Heart left ventricle (tissue), 16 donors: Measurements from ENCODE around the gene MICU1. TPM values are rescaled to one million over a fixed set of nuclear protein-coding genes. Genes with fewer than 3 reads are reported as not detected.

Experiments used
- ATAC-seq, 4 donors: fragments of 200-7000 bp; cut with Tn5 transposase; one replicate each; pipeline ENCODE4 v1.9.1; 2020 to 2022; ENCODE audit warnings: moderate library complexity in 4 of 4, mild to moderate bottlenecking in 3 of 4, moderate number of reproducible peaks in 1 of 4
- DNase-seq, 5 donors: peaks; one replicate each; pipeline ENCODE4 v3.0.0-alpha.2; 2020
- H3K27ac ChIP-seq, 12 donors: fragments of 200-600 bp; sonication (generic) in 4 of 12; one replicate each; pipeline versions ENCODE4 v1.5.0 to v1.8.0; 2016 to 2022; ENCODE audit warnings: mild to moderate bottlenecking in 2 of 12
- H3K27me3 ChIP-seq, 9 donors: fragments of 200-600 bp; sonication (generic) in 2 of 9; one replicate each; pipeline versions ENCODE4 v1.5.1 to v1.8.0; 2016 to 2022; ENCODE audit warnings: mild to moderate bottlenecking in 3 of 9
- H3K36me3 ChIP-seq, 9 donors: fragments of 200-600 bp; sonication (generic) in 2 of 9; one replicate each; pipeline versions ENCODE4 v1.5.0 to v1.8.0; 2018 to 2022; ENCODE audit warnings: mild to moderate bottlenecking in 2 of 9
- H3K4me1 ChIP-seq, 12 donors: fragments of 200-600 bp; sonication (generic) in 4 of 12; one replicate each; pipeline versions ENCODE4 v1.5.0 to v1.8.0; 2016 to 2022; ENCODE audit warnings: mild to moderate bottlenecking in 3 of 12
- H3K4me3 ChIP-seq, 12 donors: fragments of 200-600 bp; sonication (generic) in 4 of 12; one replicate each; pipeline versions ENCODE4 v1.5.0 to v1.8.0; 2017 to 2022; ENCODE audit warnings: mild to moderate bottlenecking in 9 of 12, moderate library complexity in 4 of 12
- H3K9me3 ChIP-seq, 12 donors: fragments of 200-600 bp; sonication (generic) in 4 of 12; one replicate each; pipeline versions ENCODE4 v1.5.0 to v1.8.0; 2016 to 2022; ENCODE audit warnings: mild to moderate bottlenecking in 1 of 12
- POLR2A ChIP-seq, 2 donors: fragments of 450-650 bp; IDR thresholded peaks; one replicate each; pipeline ENCODE4 v1.6.1; 2017; ENCODE audit warnings: antibody characterized with exemption in 2 of 2, mild to moderate bottlenecking in 2 of 2, moderate library complexity in 2 of 2
- whole genome bisulfite sequencing, 4 donors: extraction: QIAGEN DNeasy Blood & Tissue Kit in 2 of 4; methylation state at CpG; one replicate each; pipeline versions ENCODE4 v1.1.5 to v1.1.7; 2013 to 2018; 5-methylcytosine and 5-hydroxymethylcytosine counted together
- intact Hi-C, 10 donors: fragments of 100-400 bp; cut with DNase I; formaldehyde crosslinking; loops; one replicate each; pipeline versions ENCODE4 v1.11.1 to v1.14.2; 2022
- polyA plus RNA-seq, 2 donors: library from polyadenylated mRNA; stranded (reverse); fragments of 200-250 nt; gene quantifications; one replicate each; pipeline ENCODE4 v1.2.3, GENCODE V29; 2013
- total RNA-seq, 9 donors: library from RNA; depleted of rRNA in 2 of 9; stranded (reverse); fragments of >200 nt in 2 of 9; fragmentation: NEBNext Ultra II Directional in 3 of 9; extraction: Animal tissue kit (Norgen Biotek cat#: 25700) in 3 of 9; gene quantifications; one replicate each; pipeline versions ENCODE4 v1.1.0 to v1.2.4, GENCODE V29; 2016 to 2023
- TF ChIP-seq, protein P1 (sequence below), 12 donors: fragments of 200-600 bp; sonication (generic) in 4 of 12; IDR thresholded peaks; one replicate each; pipeline versions ENCODE4 v1.5.0 to v1.8.0; 2018 to 2022; ENCODE audit warnings: antibody characterized with exemption in 12 of 12, mild to moderate bottlenecking in 5 of 12
- donor health status: ischemic (EF 13 %, LVEDD 7.1; RV severe dilation, severe dysfunction).
- donor health status: healthy with polysubstance abuse.
- donor health status: DM: no; HTN: yes; CAD: no.
- donor health status: DM: no; HTN: no; CAD: no.
- donor health status: ischemic (EF 25% LVEDD 6.9; RV normal size, moderate dysfunction).
- donor health status: ischemic (EF 25% LVEDD 5.7; RV mildly dilated, moderate dysfunction).
- donor health status: healthy.
- donor health status: DM: yes; HTN: yes; CAD: no.
- donor health status: ischemic (EF 35%, LVEDD 5.7; RV mildly dilated, moderate dysfunction).
- donor health status: nonischemic (EF 11% LVEDD 7.7; RV severe dilation, severe dysfunction).
- donor health status: DM: yes; HTN: yes; CAD: no.
- donor health status: PGD.
- donor health status: ischemic (EF 29% LVEDD 5.4; RV normal size, mild dysfunction).
- donor health status: nonischemic (EF 23%, LVEDD 6.1; RV moderate dilation, normal function).

Gene MICU1
- total and polyA plus RNA-seq, 11 donors = 33.3 to 54.2 (median 43.1) TPM

DNA sequence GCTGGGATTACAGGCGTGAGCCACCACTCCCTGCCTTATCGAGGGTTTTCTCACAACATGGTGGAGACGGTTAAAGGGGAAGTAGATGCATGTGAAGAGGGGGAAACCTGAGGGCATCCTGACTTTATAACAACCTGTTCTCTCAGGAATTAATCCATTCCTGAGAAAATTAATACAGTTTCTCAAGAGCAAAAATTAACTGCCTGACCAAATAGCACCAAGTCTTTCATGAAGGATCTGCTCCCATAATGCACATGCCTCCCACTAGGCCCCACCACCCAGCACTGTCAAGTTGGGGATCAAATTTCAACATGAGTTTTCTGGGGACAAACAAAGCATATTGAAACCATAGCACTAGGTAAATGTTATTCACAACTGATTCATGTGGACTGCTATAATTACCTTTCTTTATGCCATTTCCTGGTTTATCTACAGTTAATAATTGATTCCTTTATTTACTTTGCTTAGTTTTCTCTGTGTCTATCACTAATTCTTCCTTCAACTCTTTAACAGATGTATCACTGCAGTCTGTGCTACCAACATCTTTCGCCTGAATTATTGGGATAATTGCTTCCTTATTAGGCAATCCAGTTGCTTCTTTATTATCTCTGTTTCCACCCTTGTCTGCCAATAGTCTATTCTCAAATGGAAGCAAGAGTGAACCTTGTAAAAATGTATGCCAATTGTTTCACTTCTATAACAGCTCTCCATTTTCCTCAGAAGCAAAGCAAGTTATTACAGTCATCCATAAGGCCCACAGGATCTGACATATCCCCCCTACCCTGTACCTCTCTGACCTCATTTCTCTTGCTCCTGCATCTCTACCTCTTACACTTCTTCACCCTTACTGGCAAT is 12.9 kb upstream of the MICU1 start:
- WGBS, 4 donors = 70 to 85% (median 77%) methylated on average over 4 of the region's 4 CpGs
- intact Hi-C loops = no loop called here
- Histone ChIP-seq H3K36me3 (no peaks in the 10 kb centered on the region), H3K9me3 (no peaks in the 10 kb centered on the region), H3K27me3 (no peaks in the 10 kb centered on the region), H3K4me1 (peaks cover 0 to 12% (median 9%) of the 10 kb centered on the region in 12 donors), H3K27ac (no peak overlapping the region), H3K4me3 (no peak overlapping the region)
- no peak for ATAC-seq
- no peak for TF ChIP-seq POLR2A (IDR thresholded peaks at IDR 0.05)
- TF ChIP-seq, protein P1, sequence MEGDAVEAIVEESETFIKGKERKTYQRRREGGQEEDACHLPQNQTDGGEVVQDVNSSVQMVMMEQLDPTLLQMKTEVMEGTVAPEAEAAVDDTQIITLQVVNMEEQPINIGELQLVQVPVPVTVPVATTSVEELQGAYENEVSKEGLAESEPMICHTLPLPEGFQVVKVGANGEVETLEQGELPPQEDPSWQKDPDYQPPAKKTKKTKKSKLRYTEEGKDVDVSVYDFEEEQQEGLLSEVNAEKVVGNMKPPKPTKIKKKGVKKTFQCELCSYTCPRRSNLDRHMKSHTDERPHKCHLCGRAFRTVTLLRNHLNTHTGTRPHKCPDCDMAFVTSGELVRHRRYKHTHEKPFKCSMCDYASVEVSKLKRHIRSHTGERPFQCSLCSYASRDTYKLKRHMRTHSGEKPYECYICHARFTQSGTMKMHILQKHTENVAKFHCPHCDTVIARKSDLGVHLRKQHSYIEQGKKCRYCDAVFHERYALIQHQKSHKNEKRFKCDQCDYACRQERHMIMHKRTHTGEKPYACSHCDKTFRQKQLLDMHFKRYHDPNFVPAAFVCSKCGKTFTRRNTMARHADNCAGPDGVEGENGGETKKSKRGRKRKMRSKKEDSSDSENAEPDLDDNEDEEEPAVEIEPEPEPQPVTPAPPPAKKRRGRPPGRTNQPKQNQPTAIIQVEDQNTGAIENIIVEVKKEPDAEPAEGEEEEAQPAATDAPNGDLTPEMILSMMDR (IDR thresholded peaks at IDR 0.05) = no peak
- DNase-seq = no peak

- TF ChIP-seq, protein P1 (IDR thresholded peaks at IDR 0.05) = no peak
- Histone ChIP-seq H3K27me3 (no peaks in the 10 kb centered on the region), H3K4me1 (peaks cover 0 to 12% (median 9%) of the 10 kb centered on the region in 12 donors), H3K4me3 (no peak overlapping the region), H3K27ac (peak overlapping the region in 9 of 12 donors; percentile 5 to 61 (median 53)), H3K36me3 (no peaks in the 10 kb centered on the region), H3K9me3 (no peaks in the 10 kb centered on the region)
- intact Hi-C loops = no loop called here
- ATAC-seq = peak; percentile 91 to 99 (median 98)
- peak in 4 of 5 donors; percentile 61 to 70 (median 68) for DNase-seq
- 18 to 27% (median 22%) methylated on average over 4 of the region's 4 CpGs for WGBS, 4 donors
Measured at GRCh38 chr10:72637398-72637857, 11.5 kb upstream of the MICU1 start.

GRCh38 chr10:72630144-72630543 is 4.3 kb upstream of the MICU1 start:
- Histone ChIP-seq H3K9me3 (no peaks in the 10 kb centered on the region), H3K27me3 (no peaks in the 10 kb centered on the region), H3K36me3 (no peaks in the 10 kb centered on the region), H3K27ac (no peak overlapping the region), H3K4me3 (no peak overlapping the region), H3K4me1 (peaks cover 0 to 7% (median under 1%) of the 10 kb centered on the region in 12 donors)
- no peak for ATAC-seq
- intact Hi-C loops = no loop called here
- no peak for DNase-seq
- 88 to 91% (median 89%) methylated on average over 2 of the region's 2 CpGs for whole genome bisulfite sequencing, 4 donors
- no peak for TF ChIP-seq POLR2A (IDR thresholded peaks at IDR 0.05)
- TF ChIP-seq, protein P1 (IDR thresholded peaks at IDR 0.05) = no peak

DNA sequence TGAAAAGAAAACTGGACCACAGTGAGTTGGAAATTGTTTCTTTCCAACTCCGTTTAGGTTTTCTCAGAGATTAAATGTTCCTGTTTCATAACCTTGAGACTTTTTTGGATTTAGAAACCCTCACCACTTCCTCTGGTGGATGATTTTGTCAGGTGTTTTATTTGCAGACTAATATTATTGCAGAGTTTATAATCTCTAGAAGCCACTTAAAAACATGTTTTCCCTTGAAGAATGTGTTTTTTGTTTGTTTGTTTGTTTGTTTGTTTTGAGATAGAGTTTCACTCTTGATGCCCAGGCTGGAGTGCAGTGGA is 520 bp upstream of the MICU1 start:
- intact Hi-C loops = loop anchor here in 4 of 10 donors (5.0 to 10.0 kb wide), 3 partner anchors 66 to 208 kb away; partner anchors contain the start of gene MCU (in 3 of the 4)
- no peaks in the 10 kb centered on the region for H3K36me3 ChIP-seq
- DNase-seq = no peak
- no peak for ATAC-seq
- peak overlapping the region in 11 of 12 donors; percentile 58 to 98 (median 86) for H3K4me3 ChIP-seq
- TF ChIP-seq POLR2A (IDR thresholded peaks at IDR 0.05) = no peak
- TF ChIP-seq, protein P1 (IDR thresholded peaks at IDR 0.05) = no peak
- peaks cover 0 to 20% (median 8%) of the 10 kb centered on the region in 12 donors for H3K4me1 ChIP-seq
- 0 to 1% (median 0%) methylated on average over 1 of the region's 1 CpG for WGBS, 4 donors
- H3K27me3 ChIP-seq = no peaks in the 10 kb centered on the region
- peak overlapping the region in 7 of 12 donors; percentile 5 to 91 (median 83) for H3K27ac ChIP-seq
- H3K9me3 ChIP-seq = no peaks in the 10 kb centered on the region
